K562 (cell line): ENCODE measurements around the gene C1QBP. TPM values are rescaled to one million over a fixed set of nuclear protein-coding genes. Genes with fewer than 3 reads are reported as not detected.

ENCODE experiments used
- ARID1B ChIP-seq: fragments of 450-650 bp; IDR thresholded peaks from 2 replicates; pipeline ENCODE4 v1.6.1; 2016; ENCODE audit warnings: antibody characterized with exemption, mild to moderate bottlenecking, inconsistent platforms
- ATF1 ChIP-seq, 2 experiments: fragments of 450-650 bp in 1 of 2; IDR thresholded peaks; 2 replicates each; pipeline ENCODE4 v1.6.1; 2016; ENCODE audit warnings: missing compliant biosample characterization in 1 of 2, missing genetic modification characterization in 1 of 2
- C11orf30 ChIP-seq: fragments of 450-650 bp; IDR thresholded peaks from 2 replicates; pipeline ENCODE4 v1.6.1; 2016; ENCODE audit warnings: low read depth, mild to moderate bottlenecking
- CEBPB ChIP-seq: fragments of 450-650 bp; IDR thresholded peaks from 2 replicates; pipeline ENCODE4 v1.6.1; 2016; ENCODE audit warnings: missing genetic modification characterization, missing compliant biosample characterization
- DPF2 ChIP-seq: fragments of 450-650 bp; IDR thresholded peaks from 2 replicates; pipeline ENCODE4 v1.6.1; 2016
- E2F3 ChIP-seq: fragments of 250-450 bp; sonication (Bioruptor Pico); IDR thresholded peaks from 2 replicates; pipeline ENCODE4 v1.4.0; 2020; ENCODE audit warnings: mild to moderate bottlenecking
- ELF4 ChIP-seq: fragments of 450-650 bp; formaldehyde crosslinking; IDR thresholded peaks from 2 replicates; pipeline ENCODE4 v1.4.0; 2022; ENCODE audit warnings: missing genetic modification characterization
- EP300 ChIP-seq: IDR thresholded peaks from 2 replicates; pipeline ENCODE4 v1.6.1; 2012; ENCODE audit warnings: low read length, improper control_type of control experiment
- ETV5 ChIP-seq: sonication (generic); formaldehyde crosslinking; IDR thresholded peaks from 2 replicates; pipeline ENCODE4 v1.4.0; 2020; ENCODE audit warnings: low read depth, mild to moderate bottlenecking, missing genetic modification reagents
- EWSR1 ChIP-seq: fragments of 450-650 bp; IDR thresholded peaks from 2 replicates; pipeline ENCODE4 v1.6.1; 2018; ENCODE audit warnings: borderline replicate concordance, mild to moderate bottlenecking, low read depth, moderate library complexity; ENCODE audit not compliant: partially characterized antibody
- FIP1L1 ChIP-seq: fragments of 200-400 bp; formaldehyde crosslinking; IDR thresholded peaks from 2 replicates; pipeline ENCODE4 v1.6.1; 2018; ENCODE audit warnings: mild to moderate bottlenecking, low read depth, low read length; ENCODE audit not compliant: poor library complexity, severe bottlenecking
- FOXA3 ChIP-seq, 2 experiments: fragments of 450-650 bp in 1 of 2; sonication (generic) in 1 of 2; formaldehyde crosslinking; IDR thresholded peaks in 1 of 2; conservative IDR thresholded peaks in 1 of 2; 2 replicates each; pipeline versions ENCODE4 v1.4.0 to v1.8.0; 2020 to 2022; ENCODE audit warnings: mild to moderate bottlenecking in 2 of 2, missing genetic modification reagents in 1 of 2
- JUND ChIP-seq, 2 experiments: IDR thresholded peaks; 2 replicates in 1 of 2; 3 replicates in 1 of 2; pipeline ENCODE4 v1.6.1; 2011; ENCODE audit warnings: borderline replicate concordance in 2 of 2, low read depth in 2 of 2, low read length in 2 of 2, improper control_type of control experiment in 1 of 2, missing biosample characterization in 1 of 2, missing genetic modification characterization in 1 of 2, missing genetic modification reagents in 1 of 2
- KDM2B ChIP-seq: fragments of 250-450 bp; sonication (Bioruptor Pico); IDR thresholded peaks from 2 replicates; pipeline ENCODE4 v1.8.0; 2021; ENCODE audit warnings: mild to moderate bottlenecking, moderate library complexity
- KLF10 ChIP-seq: fragments of 250-450 bp; sonication (Bioruptor Pico); IDR thresholded peaks from 2 replicates; pipeline ENCODE4 v1.6.1; 2021; ENCODE audit warnings: matching md5 sums
- MED1 ChIP-seq: sonication (generic); formaldehyde crosslinking; IDR thresholded peaks from 2 replicates; pipeline ENCODE4 v1.8.1; 2023; ENCODE audit warnings: missing genetic modification reagents, borderline replicate concordance
- MEIS2 ChIP-seq: fragments of 450-650 bp; IDR thresholded peaks from 2 replicates; pipeline ENCODE4 v1.6.1; 2014; ENCODE audit warnings: mild to moderate bottlenecking; ENCODE audit not compliant: partially characterized antibody
- NCOA2 ChIP-seq, 2 experiments: fragments of 450-650 bp; IDR thresholded peaks; 2 replicates each; pipeline ENCODE4 v1.6.1; 2018; ENCODE audit warnings: mild to moderate bottlenecking in 2 of 2, moderate library complexity in 1 of 2; ENCODE audit not compliant: partially characterized antibody in 2 of 2
- NFE2 ChIP-seq: IDR thresholded peaks from 2 replicates; pipeline ENCODE4 v1.6.1; 2014; ENCODE audit warnings: antibody characterized with exemption, low read depth
- POLR2AphosphoS2 ChIP-seq: IDR thresholded peaks from 2 replicates; pipeline ENCODE4 v1.6.1; 2012; ENCODE audit warnings: low read length, improper control_type of control experiment
- SMARCB1 ChIP-seq: IDR thresholded peaks from 2 replicates; pipeline ENCODE4 v1.6.1; 2011; ENCODE audit warnings: improper control_type of control experiment, low read depth; ENCODE audit not compliant: insufficient read length
- SMARCC2 ChIP-seq: fragments of 450-650 bp; IDR thresholded peaks from 2 replicates; pipeline ENCODE4 v1.6.1; 2017; ENCODE audit warnings: antibody characterized with exemption, moderate library complexity, mild to moderate bottlenecking, low read depth
- SPI1 ChIP-seq: IDR thresholded peaks from 2 replicates; pipeline ENCODE4 v1.6.1; 2011; ENCODE audit warnings: low read depth, low read length, control low read depth, borderline replicate concordance
- ZFP1 ChIP-seq: fragments of 450-650 bp; formaldehyde crosslinking; IDR thresholded peaks from 2 replicates; pipeline ENCODE4 v1.4.0; 2020; ENCODE audit warnings: mild to moderate bottlenecking, mixed read lengths
- ZKSCAN1 ChIP-seq: fragments of 150-350 bp; IDR thresholded peaks from 2 replicates; pipeline ENCODE4 v1.6.1; 2016; ENCODE audit warnings: low read depth, low read length
- ZNF316 ChIP-seq: fragments of 450-650 bp; IDR thresholded peaks from 2 replicates; pipeline ENCODE4 v1.6.1; 2016
- polyA plus RNA-seq, 8 experiments: library from polyadenylated mRNA; depleted of rRNA in 4 of 8; stranded (reverse) in 5 of 8; unstranded in 3 of 8; fragments of >200 nt; fragmentation: Nextera tagmentation in 2 of 8; fragmentation: Illumina TruSeq in 1 of 8; extraction: Ambion mirVana in 2 of 8; extraction: Trizol in 1 of 8; gene quantifications; 2 replicates each; pipeline versions ENCODE4 v1.2.1 to v1.2.3, GENCODE V29; 2011 to 2014; ENCODE audit warnings: inconsistent platforms in 1 of 8, missing spikeins in 1 of 8
- total RNA-seq, 7 experiments: library from RNA; depleted of rRNA in 6 of 7; stranded (reverse); fragments of >200 nt in 6 of 7; fragmentation: Illumina TruSeq in 2 of 7; extraction: Trizol in 2 of 7; gene quantifications; 2 replicates each; pipeline versions ENCODE4 v1.2.1 to v1.2.3, GENCODE V29; 2011 to 2021; ENCODE audit warnings: low replicate concordance in 1 of 7
- TF ChIP-seq, protein P1 (sequence below): sonication (generic); IDR thresholded peaks from 2 replicates; pipeline ENCODE4 v1.6.1; 2016
- TF ChIP-seq, protein P2 (sequence below), 2 experiments: fragments of 450-650 bp in 1 of 2; sonication (generic) in 1 of 2; formaldehyde crosslinking in 1 of 2; IDR thresholded peaks in 1 of 2; conservative IDR thresholded peaks in 1 of 2; 2 replicates each; pipeline versions ENCODE4 v1.6.1 to v1.8.1; 2016 to 2023; ENCODE audit warnings: mild to moderate bottlenecking in 2 of 2, moderate library complexity in 2 of 2, inconsistent platforms in 1 of 2, missing genetic modification reagents in 1 of 2

The C1QBP gene
- total and polyA plus RNA-seq, 9 of the 15 experiments (the other 6 are each of a cell fraction or from before 2014, with no cell fraction given) = 90.7 to 665 (median 414) TPM

DNA sequence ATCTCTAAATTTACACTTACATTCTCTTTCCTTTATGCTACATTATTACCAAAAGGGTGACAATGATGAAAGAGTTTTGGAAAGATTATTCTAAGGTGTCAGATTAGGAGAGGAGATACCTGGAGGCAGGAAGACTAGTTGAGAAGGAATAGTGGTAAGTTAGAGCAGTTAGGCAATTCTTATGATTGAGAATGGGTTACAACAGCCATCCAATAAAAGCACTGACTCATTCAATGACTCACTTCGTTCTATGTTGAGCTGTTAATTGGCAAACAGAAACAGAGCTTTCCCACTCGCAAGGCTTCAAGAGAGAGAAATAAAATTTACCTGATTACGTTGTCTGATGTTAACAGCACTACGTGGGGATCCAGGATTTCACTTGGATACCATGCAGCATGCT, 25.3 kb downstream of the C1QBP start (continued):
- TF ChIP-seq ATF1 (CRISPR knock-in tag; IDR thresholded peaks at IDR 0.05) = no peak
- no peak for TF ChIP-seq ATF1 (tag; IDR thresholded peaks at IDR 0.05)
- TF ChIP-seq EP300 = peak; percentile 41; the same call in 1 of the 2 replicates
- TF ChIP-seq, protein P1, sequence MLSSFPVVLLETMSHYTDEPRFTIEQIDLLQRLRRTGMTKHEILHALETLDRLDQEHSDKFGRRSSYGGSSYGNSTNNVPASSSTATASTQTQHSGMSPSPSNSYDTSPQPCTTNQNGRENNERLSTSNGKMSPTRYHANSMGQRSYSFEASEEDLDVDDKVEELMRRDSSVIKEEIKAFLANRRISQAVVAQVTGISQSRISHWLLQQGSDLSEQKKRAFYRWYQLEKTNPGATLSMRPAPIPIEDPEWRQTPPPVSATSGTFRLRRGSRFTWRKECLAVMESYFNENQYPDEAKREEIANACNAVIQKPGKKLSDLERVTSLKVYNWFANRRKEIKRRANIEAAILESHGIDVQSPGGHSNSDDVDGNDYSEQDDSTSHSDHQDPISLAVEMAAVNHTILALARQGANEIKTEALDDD = peak; percentile 97
- TF ChIP-seq SMARCB1 = no peak
- TF ChIP-seq C11orf30 = peak; percentile 64
- TF ChIP-seq KDM2B (CRISPR knock-in tag) = no peak
- TF ChIP-seq ELF4 (CRISPR knock-in tag) = no peak
- no peak for TF ChIP-seq ZFP1 (CRISPR knock-in tag)
- no peak for TF ChIP-seq POLR2AphosphoS2
- TF ChIP-seq FIP1L1 = no peak
- TF ChIP-seq MED1 = no peak
- TF ChIP-seq ZKSCAN1 = no peak
- peak; percentile 31; the same call in 1 of the 2 replicates for TF ChIP-seq SMARCC2
- TF ChIP-seq, protein P2, sequence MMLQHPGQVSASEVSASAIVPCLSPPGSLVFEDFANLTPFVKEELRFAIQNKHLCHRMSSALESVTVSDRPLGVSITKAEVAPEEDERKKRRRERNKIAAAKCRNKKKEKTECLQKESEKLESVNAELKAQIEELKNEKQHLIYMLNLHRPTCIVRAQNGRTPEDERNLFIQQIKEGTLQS (IDR thresholded peaks at IDR 0.05) = peak; percentile 93
- TF ChIP-seq, protein P2 (CRISPR knock-in tag; conservative IDR thresholded peaks at IDR 0.05) = no peak
- TF ChIP-seq ETV5 = no peak
- TF ChIP-seq ARID1B = peak; percentile 63
- peak; percentile 88 for TF ChIP-seq JUND (IDR thresholded peaks at IDR 0.05; ENCODE audit: borderline replicate concordance, low read depth, low read length)
- TF ChIP-seq JUND (tag; IDR thresholded peaks at IDR 0.05; ENCODE audit: borderline replicate concordance, low read depth, low read length) = peak; percentile 63; the same call in 2 of the 3 replicates
- peak; percentile 59 for TF ChIP-seq CEBPB (tag)
- TF ChIP-seq FOXA3 (CRISPR knock-in tag; conservative IDR thresholded peaks at IDR 0.05 in 1 of 2, IDR thresholded peaks at IDR 0.05 in 1 of 2) = no peak
- peak; percentile 55; the same call in 1 of the 2 replicates for TF ChIP-seq ZNF316
- no peak for TF ChIP-seq EWSR1
- no peak for TF ChIP-seq SPI1
- TF ChIP-seq NFE2 = peak; percentile 46
- TF ChIP-seq DPF2 = peak; percentile 64
- peak; percentile 55 for TF ChIP-seq MEIS2
- no peak for TF ChIP-seq NCOA2 (IDR thresholded peaks at IDR 0.05; ENCODE audit: partially characterized antibody in 2 of 2)
- TF ChIP-seq KLF10 (CRISPR knock-in tag) = no peak
- no peak for TF ChIP-seq E2F3 (CRISPR knock-in tag)
